BE2C (cell line): ENCODE results near the gene EIF4G1.
"Not testable (repeated sequence)": the region's sequence is repeated elsewhere in the genome, so short reads cannot be mapped to it uniquely, and the experiment has no call there.

ENCODE experiments used
- DNase-seq: peaks from one replicate; pipeline ENCODE4 v3.0.0-alpha.2; 2020
- H3K27me3 ChIP-seq: fragments of 250-450 bp; sonication (Bioruptor Pico); 2 replicates; pipeline ENCODE4 v1.5.1; 2020; ENCODE audit warnings: mild to moderate bottlenecking
- H3K36me3 ChIP-seq: fragments of 250-450 bp; sonication (Bioruptor Pico); 2 replicates; pipeline ENCODE4 v1.5.1; 2020; ENCODE audit warnings: mild to moderate bottlenecking
- H3K4me1 ChIP-seq: fragments of 250-450 bp; sonication (Bioruptor Pico); 2 replicates; pipeline ENCODE4 v1.5.1; 2020
- H3K4me3 ChIP-seq: 2 replicates; pipeline ENCODE4 v1.5.1; 2011; ENCODE audit warnings: low read depth, low read length
- H3K9me3 ChIP-seq: fragments of 250-450 bp; sonication (Bioruptor Pico); 2 replicates; pipeline ENCODE4 v1.5.1; 2020
- CTCF ChIP-seq: IDR thresholded peaks from 2 replicates; pipeline ENCODE4 v1.5.1; 2012; ENCODE audit warnings: mild to moderate bottlenecking, low read depth, low read length

EIF4G1 gene

GRCh38 chr3:184338511-184338945, 24.1 kb downstream of the EIF4G1 start:
- H3K4me1 ChIP-seq: peaks cover 27% of the 10 kb centered on the region
- peaks cover 29% of the 10 kb centered on the region for H3K36me3 ChIP-seq
- peak; percentile 23; the same call in 1 of the 2 replicates for TF ChIP-seq CTCF
- H3K27me3 ChIP-seq: no peaks in the 10 kb centered on the region
- H3K9me3 ChIP-seq: no peaks in the 10 kb centered on the region
- peak overlapping the region; percentile 66 for H3K4me3 ChIP-seq
- DNase-seq: peak; percentile 96

GRCh38 chr3:184339001-184339400, 24.6 kb downstream of the EIF4G1 start:
- TF ChIP-seq CTCF: no peak
- peaks cover 25% of the 10 kb centered on the region for H3K36me3 ChIP-seq
- H3K4me1 ChIP-seq: peaks cover 27% of the 10 kb centered on the region
- H3K4me3 ChIP-seq: peak overlapping the region; percentile 66
- H3K9me3 ChIP-seq: no peaks in the 10 kb centered on the region
- no peak for DNase-seq
- no peaks in the 10 kb centered on the region for H3K27me3 ChIP-seq

- peaks cover 27% of the 10 kb centered on the region for H3K4me1 ChIP-seq
- H3K9me3 ChIP-seq, H3K27me3 ChIP-seq, DNase-seq: not testable (repeated sequence)
- H3K36me3 ChIP-seq: peaks cover 23% of the 10 kb centered on the region
- H3K4me3 ChIP-seq: peak overlapping the region; percentile 66
These were observed 25.2 kb downstream of the EIF4G1 start for GRCh38 chr3:184339451-184340135.

GRCh38 chr3:184341925-184342324, 27.5 kb downstream of the EIF4G1 start:
- Histone ChIP-seq H3K4me3 (no peak overlapping the region), H3K27me3 (no peaks in the 10 kb centered on the region), H3K36me3 (peaks cover 17% of the 10 kb centered on the region), H3K9me3 (no peaks in the 10 kb centered on the region), H3K4me1 (peaks cover 24% of the 10 kb centered on the region)
- no peak for TF ChIP-seq CTCF
- DNase-seq: no peak

GRCh38 chr3:184343200-184343876, 28.9 kb downstream of the EIF4G1 start:
- Histone ChIP-seq H3K4me3 (no peak overlapping the region), H3K27me3 (no peaks in the 10 kb centered on the region), H3K4me1 (peaks cover 10% of the 10 kb centered on the region), H3K36me3 (peaks cover 17% of the 10 kb centered on the region), H3K9me3 (no peaks in the 10 kb centered on the region)
- DNase-seq: no peak
- no peak for TF ChIP-seq CTCF

- H3K4me3 ChIP-seq: no peak overlapping the region
- no peaks in the 10 kb centered on the region for H3K27me3 ChIP-seq
- H3K36me3 ChIP-seq: peaks cover 17% of the 10 kb centered on the region
- no peak for DNase-seq
- TF ChIP-seq CTCF: no peak
- H3K9me3 ChIP-seq: no peaks in the 10 kb centered on the region
- peaks cover 3% of the 10 kb centered on the region; the same call in 1 of the 2 replicates for H3K4me1 ChIP-seq
These were observed 30.3 kb downstream of the EIF4G1 start for GRCh38 chr3:184344579-184345316.
